IMR-90 (cell line): ENCODE results near the gene ARHGEF10L. TPM values are rescaled to one million over a fixed set of nuclear protein-coding genes. Genes with fewer than 3 reads are reported as not detected.

Source experiments
- ATAC-seq: fragments of 200-7000 bp; cut with Tn5 transposase; 2 replicates; pipeline ENCODE4 v1.9.1; 2020; ENCODE audit warnings: low read depth, mild to moderate bottlenecking, moderate library complexity
- BruUV-seq: library from RNA; stranded (reverse); fragments of 400-500 nt; replicated peaks from 2 replicates; lab custom pipeline; 2021; lab: Mats Ljungman, UMichigan
- CTCF ChIA-PET: fragments of 300-600 bp; formaldehyde crosslinking; extraction: SDS; loops from one replicate; lab custom pipeline; 2021; ENCODE audit warnings: antibody characterized with exemption; lab: Yijun Ruan, JAX
- POLR2A ChIA-PET: fragments of 300-600 bp; sonication (Branson Sonifier 250); formaldehyde crosslinking; loops from one replicate; lab custom pipeline; 2022; ENCODE audit warnings: antibody characterized with exemption; ENCODE audit not compliant: unreplicated experiment; lab: Charles Lee
- DNase-seq: peaks from one replicate; pipeline ENCODE4 v3.0.0; 2013
- H2AFZ ChIP-seq: replicated peaks from 2 replicates; pipeline ENCODE3; 2013; ENCODE audit warnings: low read length, mild to moderate bottlenecking; ENCODE audit not compliant: poor library complexity
- H2AK5ac ChIP-seq: 2 replicates; pipeline ENCODE4 v1.6.1; 2013; ENCODE audit warnings: low read depth, low read length, inconsistent platforms
- H2AK9ac ChIP-seq: replicated peaks from 2 replicates; pipeline ENCODE3; 2013; ENCODE audit warnings: mild to moderate bottlenecking, low read depth, low read length, moderate library complexity; ENCODE audit not compliant: poor library complexity
- H2BK120ac ChIP-seq: 2 replicates; pipeline ENCODE4 v1.6.1; 2013; ENCODE audit warnings: low read depth, low read length, inconsistent platforms
- H2BK15ac ChIP-seq: 3 replicates; pipeline ENCODE4 v1.6.1; 2013; ENCODE audit warnings: low read depth, low read length, inconsistent platforms
- H2BK20ac ChIP-seq: 2 replicates; pipeline ENCODE4 v1.6.1; 2013; ENCODE audit warnings: low read depth, mild to moderate bottlenecking, inconsistent platforms, low read length, moderate library complexity
- H2BK5ac ChIP-seq: 2 replicates; pipeline ENCODE4 v1.6.1; 2013; ENCODE audit warnings: mild to moderate bottlenecking, low read depth, low read length, inconsistent platforms; ENCODE audit not compliant: poor library complexity, severe bottlenecking
- H3K14ac ChIP-seq: replicated peaks from 2 replicates; pipeline ENCODE4 v1.6.1; 2013; ENCODE audit warnings: low read depth, low read length, inconsistent platforms
- H3K18ac ChIP-seq: 2 replicates; pipeline ENCODE4 v1.6.1; 2013; ENCODE audit warnings: low read depth, low read length, control low read depth
- H3K23ac ChIP-seq: 2 replicates; pipeline ENCODE4 v1.6.1; 2013; ENCODE audit warnings: low read depth, low read length, inconsistent platforms
- H3K27ac ChIP-seq: 2 replicates; pipeline ENCODE4 v1.5.1; 2013; ENCODE audit warnings: mild to moderate bottlenecking, control low read depth, low read length; ENCODE audit not compliant: insufficient read depth
- H3K27me3 ChIP-seq: 2 replicates; pipeline ENCODE4 v1.6.1; 2013; ENCODE audit warnings: low read length; ENCODE audit not compliant: control insufficient read depth, insufficient read depth
- H3K36me3 ChIP-seq: 2 replicates; pipeline ENCODE4 v1.6.1; 2013; ENCODE audit warnings: low read length, mixed read lengths; ENCODE audit not compliant: control insufficient read depth, insufficient read depth
- H3K4ac ChIP-seq: 2 replicates; pipeline ENCODE4 v1.6.1; 2013; ENCODE audit warnings: low read depth, low read length, inconsistent platforms
- H3K4me1 ChIP-seq: 2 replicates; pipeline ENCODE4 v1.6.1; 2013; ENCODE audit warnings: low read length, mixed read lengths; ENCODE audit not compliant: control insufficient read depth, insufficient read depth
- H3K4me2 ChIP-seq: 2 replicates; pipeline ENCODE4 v1.6.1; 2013; ENCODE audit warnings: low read depth, mild to moderate bottlenecking, control low read depth, low read length, moderate library complexity
- H3K4me3 ChIP-seq: 2 replicates; pipeline ENCODE4 v1.5.1; 2013; ENCODE audit warnings: low read depth, mild to moderate bottlenecking, control low read depth, low read length, moderate library complexity; ENCODE audit not compliant: insufficient read depth
- H3K56ac ChIP-seq: 2 replicates; pipeline ENCODE4 v1.6.1; 2013; ENCODE audit warnings: low read length, inconsistent platforms; ENCODE audit not compliant: insufficient read depth; ENCODE audit errors: extremely low read depth
- H3K79me1 ChIP-seq, 2 experiments: 2 replicates each; pipeline ENCODE4 v1.6.1; 2013; ENCODE audit warnings: low read length in 2 of 2, inconsistent platforms in 1 of 2, low read depth in 1 of 2
- H3K9ac ChIP-seq: 2 replicates; pipeline ENCODE4 v1.6.1; 2013; ENCODE audit warnings: low read depth, low read length, control low read depth
- H3K9me1 ChIP-seq: 2 replicates; pipeline ENCODE4 v1.6.1; 2013; ENCODE audit warnings: low read length, inconsistent platforms; ENCODE audit not compliant: insufficient read depth
- H3K9me3 ChIP-seq: 2 replicates; pipeline ENCODE4 v1.6.1; 2013; ENCODE audit warnings: low read length; ENCODE audit not compliant: control insufficient read depth, insufficient read depth
- H4K20me1 ChIP-seq: 2 replicates; pipeline ENCODE4 v1.6.1; 2013; ENCODE audit warnings: low read length, inconsistent platforms; ENCODE audit not compliant: insufficient read depth
- H4K5ac ChIP-seq: 2 replicates; pipeline ENCODE4 v1.6.1; 2013; ENCODE audit warnings: mild to moderate bottlenecking, low read depth, low read length, control low read depth
- H4K8ac ChIP-seq, 2 experiments: 2 replicates each; pipeline ENCODE4 v1.6.1; 2013; ENCODE audit warnings: low read depth in 2 of 2, low read length in 2 of 2, control low read depth in 1 of 2, inconsistent platforms in 1 of 2
- H4K91ac ChIP-seq: 2 replicates; pipeline ENCODE4 v1.6.1; 2013; ENCODE audit warnings: low read depth, low read length, inconsistent platforms; ENCODE audit not compliant: insufficient read depth
- BHLHE40 ChIP-seq: fragments of 150-350 bp; IDR thresholded peaks from 2 replicates; pipeline ENCODE4 v1.6.1; 2016; ENCODE audit warnings: mild to moderate bottlenecking, low read depth, low read length
- CEBPB ChIP-seq: IDR thresholded peaks from 2 replicates; pipeline ENCODE4 v1.6.1; 2012; ENCODE audit warnings: low read depth, low read length, improper control_type of control experiment
- CHD1 ChIP-seq: IDR thresholded peaks from 2 replicates; pipeline ENCODE4 v1.6.1; 2012; ENCODE audit warnings: low read depth, low read length, improper control_type of control experiment
- FOS ChIP-seq: fragments of 150-350 bp; IDR thresholded peaks from 2 replicates; pipeline ENCODE4 v1.6.1; 2016; ENCODE audit warnings: low read depth, low read length
- MAFK ChIP-seq: IDR thresholded peaks from 2 replicates; pipeline ENCODE4 v1.6.1; 2012; ENCODE audit warnings: low read depth, low read length, improper control_type of control experiment
- MAZ ChIP-seq: IDR thresholded peaks from 2 replicates; pipeline ENCODE4 v1.6.1; 2012; ENCODE audit warnings: low read depth, mild to moderate bottlenecking, low read length, improper control_type of control experiment, moderate library complexity, borderline replicate concordance
- MXI1 ChIP-seq: IDR thresholded peaks from 2 replicates; pipeline ENCODE4 v1.6.1; 2012; ENCODE audit warnings: low read depth, mild to moderate bottlenecking, low read length, moderate library complexity, borderline replicate concordance
- NFE2L2 ChIP-seq: fragments of 150-350 bp; IDR thresholded peaks from 2 replicates; pipeline ENCODE4 v1.6.1; 2016; ENCODE audit warnings: low read depth, mild to moderate bottlenecking, low read length
- POLR2A ChIP-seq: IDR thresholded peaks from 2 replicates; pipeline ENCODE4 v1.6.1; 2012; ENCODE audit warnings: mild to moderate bottlenecking, low read depth, low read length
- RAD21 ChIP-seq: IDR thresholded peaks from 2 replicates; pipeline ENCODE4 v1.6.1; 2012; ENCODE audit warnings: low read length, improper control_type of control experiment
- RCOR1 ChIP-seq: IDR thresholded peaks from 2 replicates; pipeline ENCODE4 v1.6.1; 2012; ENCODE audit warnings: mild to moderate bottlenecking, low read length, improper control_type of control experiment; ENCODE audit not compliant: insufficient replicate concordance
- RFX5 ChIP-seq: IDR thresholded peaks from 2 replicates; pipeline ENCODE4 v1.8.0; 2012; ENCODE audit warnings: low read depth, mild to moderate bottlenecking, low read length, moderate library complexity
- SMC3 ChIP-seq: fragments of 150-350 bp; IDR thresholded peaks from 2 replicates; pipeline ENCODE4 v1.6.1; 2016; ENCODE audit warnings: low read depth, mild to moderate bottlenecking, antibody characterized with exemption, low read length, moderate library complexity
- WGBS, 2 experiments: methylation state at CpG; one replicate each; pipeline versions ENCODE4 v1.1.5 to v1.1.7; 2013; ENCODE audit warnings: missing lambda C conversion rate in 2 of 2; ENCODE audit not compliant: insufficient read length in 1 of 2; ENCODE audit errors: extremely low coverage in 2 of 2; 5-methylcytosine and 5-hydroxymethylcytosine counted together
- dilution Hi-C: fragments of 300-500 bp; cut with HindIII; formaldehyde crosslinking; loops from one replicate; pipeline ENCODE4 v1.14.3; 2018; ENCODE audit warnings: low sequenced_read_pairs; ENCODE audit not compliant: unreplicated experiment
- in situ Hi-C: fragments of 300-500 bp; cut with MboI; formaldehyde crosslinking; loops from 3 replicates; pipeline ENCODE4 v1.14.3; 2019; ENCODE audit warnings: low sequenced_read_pairs, inconsistent platforms, mixed read lengths
- intact Hi-C: fragments of 100-400 bp; cut with micrococcal nuclease; formaldehyde crosslinking; loops from 2 replicates; pipeline ENCODE4 v1.10.0; 2022
- polyA plus RNA-seq, 3 experiments: library from polyadenylated mRNA; depleted of rRNA; stranded (reverse); fragments of >200 nt; gene quantifications; 2 replicates each; pipeline ENCODE4 v1.2.3, GENCODE V29; 2012; ENCODE audit warnings: low replicate concordance in 1 of 3
- total RNA-seq: library from RNA; depleted of rRNA; stranded (reverse); fragments of >200 nt; gene quantifications from 2 replicates; pipeline ENCODE4 v1.2.3, GENCODE V29; 2012
- TF ChIP-seq, protein P1 (sequence below): fragments of 150-350 bp; IDR thresholded peaks from 2 replicates; pipeline ENCODE4 v1.6.1; 2016; ENCODE audit warnings: low read depth, mild to moderate bottlenecking, low read length, moderate library complexity, borderline replicate concordance
- TF ChIP-seq, protein P2 (sequence below): conservative IDR thresholded peaks from 2 replicates; pipeline ENCODE4 v1.5.1; 2012; ENCODE audit warnings: mild to moderate bottlenecking, low read depth, low read length, improper control_type of control experiment
- TF ChIP-seq, protein P3 (sequence below): fragments of 150-350 bp; IDR thresholded peaks from 2 replicates; pipeline ENCODE4 v1.6.1; 2017; ENCODE audit warnings: mild to moderate bottlenecking, antibody characterized with exemption, low read length, low read depth

ARHGEF10L gene
- total and polyA plus RNA-seq, 2 of the 4 experiments (the other 2 are of a cell fraction): 4.8 to 12.4 TPM

DNA sequence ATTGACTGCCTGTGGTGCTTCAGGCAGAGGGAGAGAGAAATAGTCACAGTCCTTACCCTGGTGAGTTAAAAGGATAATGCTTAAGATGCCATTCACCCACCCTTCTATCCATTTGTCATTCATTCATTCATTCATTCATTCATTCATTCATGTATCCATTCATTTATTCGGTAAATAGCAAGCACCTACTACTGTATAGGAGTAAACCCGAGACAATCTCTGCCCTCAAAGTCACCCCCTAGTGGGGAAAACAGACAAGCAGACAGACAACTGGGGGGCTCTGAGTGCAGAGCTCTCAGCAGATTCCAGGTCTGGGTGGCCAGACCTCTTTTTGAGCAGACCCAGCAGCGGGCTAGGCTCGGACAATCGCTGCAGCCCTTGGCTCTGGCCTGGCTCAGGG is 201.6 kb downstream of the ARHGEF10L start:
- no peak overlapping the region for H3K14ac ChIP-seq
- no peak overlapping the region for H3K4me2 ChIP-seq
- no peaks in the 10 kb centered on the region for H3K4me1 ChIP-seq
- no peak overlapping the region for H3K56ac ChIP-seq
- H3K4ac ChIP-seq: no peak overlapping the region
- H2AFZ ChIP-seq: no peak overlapping the region
- no peaks in the 10 kb centered on the region for H4K20me1 ChIP-seq
- H3K36me3 ChIP-seq: no peaks in the 10 kb centered on the region
- H4K91ac ChIP-seq: no peak overlapping the region
- H3K9me1 ChIP-seq: no peaks in the 10 kb centered on the region
- CTCF ChIA-PET: no interaction called here
- peaks cover 31% of the 10 kb centered on the region for H3K27me3 ChIP-seq
- H3K18ac ChIP-seq: no peak overlapping the region
- dilution Hi-C loops (no loop called here), intact Hi-C loops (no loop called here), in situ Hi-C loops (no loop called here)
- no peak overlapping the region for H2BK15ac ChIP-seq
- H2AK9ac ChIP-seq: no peak overlapping the region
- H4K8ac ChIP-seq: no peak overlapping the region
- WGBS, 2 experiments: no CpG with 5 or more reads among the region's 5 CpGs
- ATAC-seq (no peak), DNase-seq (no peak)
- H3K27ac ChIP-seq: no peak overlapping the region
- no peaks in the 10 kb centered on the region for H3K79me1 ChIP-seq
- no peak overlapping the region for H2BK20ac ChIP-seq
- H2BK120ac ChIP-seq: no peak overlapping the region
- H4K5ac ChIP-seq: no peak overlapping the region
- H3K23ac ChIP-seq: no peak overlapping the region
- POLR2A ChIA-PET: no interaction called here
- no peak overlapping the region for H2AK5ac ChIP-seq
- no peak overlapping the region for H2BK5ac ChIP-seq
- H3K4me3 ChIP-seq: no peak overlapping the region
- TF ChIP-seq NFE2L2 (no peak), MAFK (no peak), RFX5 (no peak), MAZ (no peak), CEBPB (no peak), SMC3 (no peak), POLR2A (no peak), RCOR1 (no peak), BHLHE40 (no peak), RAD21 (no peak), CHD1 (no peak), FOS (no peak), MXI1 (no peak)
- TF ChIP-seq, protein P1, sequence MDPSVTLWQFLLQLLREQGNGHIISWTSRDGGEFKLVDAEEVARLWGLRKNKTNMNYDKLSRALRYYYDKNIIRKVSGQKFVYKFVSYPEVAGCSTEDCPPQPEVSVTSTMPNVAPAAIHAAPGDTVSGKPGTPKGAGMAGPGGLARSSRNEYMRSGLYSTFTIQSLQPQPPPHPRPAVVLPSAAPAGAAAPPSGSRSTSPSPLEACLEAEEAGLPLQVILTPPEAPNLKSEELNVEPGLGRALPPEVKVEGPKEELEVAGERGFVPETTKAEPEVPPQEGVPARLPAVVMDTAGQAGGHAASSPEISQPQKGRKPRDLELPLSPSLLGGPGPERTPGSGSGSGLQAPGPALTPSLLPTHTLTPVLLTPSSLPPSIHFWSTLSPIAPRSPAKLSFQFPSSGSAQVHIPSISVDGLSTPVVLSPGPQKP: no peak
- TF ChIP-seq, protein P2, sequence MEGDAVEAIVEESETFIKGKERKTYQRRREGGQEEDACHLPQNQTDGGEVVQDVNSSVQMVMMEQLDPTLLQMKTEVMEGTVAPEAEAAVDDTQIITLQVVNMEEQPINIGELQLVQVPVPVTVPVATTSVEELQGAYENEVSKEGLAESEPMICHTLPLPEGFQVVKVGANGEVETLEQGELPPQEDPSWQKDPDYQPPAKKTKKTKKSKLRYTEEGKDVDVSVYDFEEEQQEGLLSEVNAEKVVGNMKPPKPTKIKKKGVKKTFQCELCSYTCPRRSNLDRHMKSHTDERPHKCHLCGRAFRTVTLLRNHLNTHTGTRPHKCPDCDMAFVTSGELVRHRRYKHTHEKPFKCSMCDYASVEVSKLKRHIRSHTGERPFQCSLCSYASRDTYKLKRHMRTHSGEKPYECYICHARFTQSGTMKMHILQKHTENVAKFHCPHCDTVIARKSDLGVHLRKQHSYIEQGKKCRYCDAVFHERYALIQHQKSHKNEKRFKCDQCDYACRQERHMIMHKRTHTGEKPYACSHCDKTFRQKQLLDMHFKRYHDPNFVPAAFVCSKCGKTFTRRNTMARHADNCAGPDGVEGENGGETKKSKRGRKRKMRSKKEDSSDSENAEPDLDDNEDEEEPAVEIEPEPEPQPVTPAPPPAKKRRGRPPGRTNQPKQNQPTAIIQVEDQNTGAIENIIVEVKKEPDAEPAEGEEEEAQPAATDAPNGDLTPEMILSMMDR: no peak
- TF ChIP-seq, protein P3, sequence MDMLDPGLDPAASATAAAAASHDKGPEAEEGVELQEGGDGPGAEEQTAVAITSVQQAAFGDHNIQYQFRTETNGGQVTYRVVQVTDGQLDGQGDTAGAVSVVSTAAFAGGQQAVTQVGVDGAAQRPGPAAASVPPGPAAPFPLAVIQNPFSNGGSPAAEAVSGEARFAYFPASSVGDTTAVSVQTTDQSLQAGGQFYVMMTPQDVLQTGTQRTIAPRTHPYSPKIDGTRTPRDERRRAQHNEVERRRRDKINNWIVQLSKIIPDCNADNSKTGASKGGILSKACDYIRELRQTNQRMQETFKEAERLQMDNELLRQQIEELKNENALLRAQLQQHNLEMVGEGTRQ: no peak
- H3K9ac ChIP-seq: no peak overlapping the region
- H3K9me3 ChIP-seq: no peaks in the 10 kb centered on the region
- no TSS peak for BruUV-seq
